Measurements from ENCODE around the gene DEF6. TPM values are rescaled to one million over a fixed set of nuclear protein-coding genes. Genes with fewer than 3 reads are reported as not detected.
A peak's percentile ranks its signal among the peaks of the same experiment; 100 is the strongest.

The DEF6 gene
- total and polyA plus RNA-seq, 2 of the 8 experiments (the other 6 are each of a cell fraction or from before 2014, with no cell fraction given): 3.3 to 4.1 TPM

- no peak overlapping the region for H4K8ac ChIP-seq (ENCODE audit: extremely low read depth, insufficient read depth, low read length)
- 92% methylated on average over 3 of the region's 3 CpGs; no CpG with 5 or more reads in 1 of the 2 experiments for WGBS, 2 experiments (ENCODE audit: extremely low coverage in 1 of 2, insufficient coverage in 1 of 2, insufficient read length in 1 of 2, insufficient replicate concordance in 2 of 2, low coverage in 1 of 2, low lambda C conversion rate in 2 of 2, missing lambda C conversion rate in 1 of 2)
- H2BK15ac ChIP-seq (ENCODE audit: low read length): no peak overlapping the region
- no peak overlapping the region for H2BK5ac ChIP-seq (ENCODE audit: low read depth, low read length)
- peaks cover 0 to 1% of the 10 kb centered on the region in 2 experiments for H4K20me1 ChIP-seq (replicated peaks in 1 of 2; ENCODE audit: control insufficient read depth in 1 of 2, insufficient read depth in 2 of 2, low read length in 2 of 2)
- peak overlapping the region; percentile 60 for H3K4ac ChIP-seq (replicated peaks; ENCODE audit: insufficient read length, low read depth, low read length)
- no peak overlapping the region for H2BK120ac ChIP-seq (replicated peaks; ENCODE audit: low read depth, low read length)
- FAIRE-seq (no peak), DNase-seq (ENCODE audit: low read depth in 1 of 2, low spot score in 2 of 2) (no peak)
- H4K91ac ChIP-seq (replicated peaks; ENCODE audit: insufficient read length, low read length): no peak overlapping the region
- H3K4me1 ChIP-seq (replicated peaks in 1 of 4; ENCODE audit: control insufficient read depth in 3 of 4, insufficient read depth in 4 of 4, low read length in 3 of 4): no peaks in the 10 kb centered on the region
- H2AFZ ChIP-seq (ENCODE audit: low read length): no peak overlapping the region
- CTCF ChIA-PET (ENCODE audit: partially characterized antibody): interaction anchor here (0.5 to 2.0 kb wide), 4 partner anchors 11 to 32 kb away, joined by 3 to 7 read pairs (median 4); no protein-coding TSS in a partner anchor
- no peaks in the 10 kb centered on the region for H3K79me1 ChIP-seq (ENCODE audit: low read depth, low read length)
- no peak overlapping the region for H3K23ac ChIP-seq (ENCODE audit: insufficient read length)
- H4K5ac ChIP-seq (ENCODE audit: insufficient read length, low read depth, low read length): no peak overlapping the region
- no peak overlapping the region for H3K4me2 ChIP-seq (ENCODE audit: insufficient read depth in 1 of 2, low read depth in 2 of 2, low read length in 2 of 2)
- POLR2A ChIA-PET (ENCODE audit: partially characterized antibody): interaction anchor here (1.0 to 2.3 kb wide), 2 partner anchors 14 to 19 kb away, joined by 3 to 6 read pairs; partner anchors contain the start of gene ZNF76
- no peaks in the 10 kb centered on the region; a peak in 1 of 7 replicates for H3K27me3 ChIP-seq (replicated peaks in 1 of 4; ENCODE audit: control insufficient read depth in 3 of 4, extremely low read depth in 1 of 4, insufficient read depth in 3 of 4, low read length in 3 of 4)
- no peaks in the 10 kb centered on the region for H3K23me2 ChIP-seq (ENCODE audit: low read depth, low read length)
- no peak overlapping the region for H3K56ac ChIP-seq (replicated peaks; ENCODE audit: insufficient read length, low read depth, low read length)
- H3K4me3 ChIP-seq (ENCODE audit: extremely low read depth in 1 of 4, insufficient read depth in 2 of 4, low read depth in 3 of 4, low read length in 4 of 4): no peak overlapping the region
- H3K18ac ChIP-seq (ENCODE audit: extremely low read depth, low read length): no peak overlapping the region
- no peak overlapping the region for H2AK5ac ChIP-seq (ENCODE audit: low read depth, low read length)
- no peak overlapping the region for H3K9ac ChIP-seq (replicated peaks in 1 of 4; ENCODE audit: extremely low read depth in 1 of 4, low read depth in 3 of 4, low read length in 3 of 4)
- H3K36me3 ChIP-seq (ENCODE audit: control insufficient read depth in 2 of 4, insufficient read depth in 4 of 4, low read length in 3 of 4): peaks cover 0 to 10% (median 3%) of the 10 kb centered on the region in 4 experiments; a peak in 4 of 8 replicates
- H2BK20ac ChIP-seq (ENCODE audit: low read length): no peak overlapping the region
- no peaks in the 10 kb centered on the region for H3K9me3 ChIP-seq (ENCODE audit: insufficient read depth in 2 of 2, low read depth in 1 of 2, low read length in 1 of 2)
- no peak overlapping the region for H3K27ac ChIP-seq (ENCODE audit: low read depth, low read length)
- no peak overlapping the region for H2BK12ac ChIP-seq (ENCODE audit: low read depth, low read length)
- H3K79me2 ChIP-seq (ENCODE audit: control insufficient read depth in 1 of 2, insufficient read depth in 2 of 2, low read length in 2 of 2): no peaks in the 10 kb centered on the region
- H3K14ac ChIP-seq (ENCODE audit: insufficient read length): no peak overlapping the region
These were observed 18.9 kb upstream of the DEF6 start for GRCh38 chr6:35278708-35279107.
